ENCODE measurements around the gene SP100.

GRCh38 chr2:230429513-230429912, 13.5 kb downstream of the SP100 start:
- TF ChIP-seq CTCF (tag by site-specific recombination; IDR thresholded peaks at IDR 0.05) = no peak
- no peak for TF ChIP-seq ZNF362 (tag by site-specific recombination; IDR thresholded peaks at IDR 0.05)
- no peak for TF ChIP-seq HOXD13 (CRISPR knock-in tag; IDR thresholded peaks at IDR 0.05; ENCODE audit: borderline replicate concordance)
- no peak for TF ChIP-seq ZNF121 (tag by site-specific recombination; IDR thresholded peaks at IDR 0.05)
- no peak for TF ChIP-seq MZF1 (tag by site-specific recombination; IDR thresholded peaks at IDR 0.05; ENCODE audit: borderline replicate concordance)
- no peak for TF ChIP-seq ZBTB44 (tag by site-specific recombination; IDR thresholded peaks at IDR 0.05)
- TF ChIP-seq ZNF514 (tag by site-specific recombination; IDR thresholded peaks at IDR 0.05) = no peak
- no peak for TF ChIP-seq ZNF184 (tag by site-specific recombination; IDR thresholded peaks at IDR 0.05)
- no peak for TF ChIP-seq ZNF10 (tag by site-specific recombination; IDR thresholded peaks at IDR 0.05)
- no peak for TF ChIP-seq ZNF645 (tag by site-specific recombination; IDR thresholded peaks at IDR 0.05)
- no peak for TF ChIP-seq ZNF155 (tag by site-specific recombination; IDR thresholded peaks at IDR 0.05)
- TF ChIP-seq ZSCAN30 (tag by site-specific recombination; IDR thresholded peaks at IDR 0.05) = no peak

Measured in HEK293 (cell line).